DMS 273 (cell line): ENCODE measurements around the gene RSF1.
"Not testable (repeated sequence)": the region's sequence is repeated elsewhere in the genome, so short reads cannot be mapped to it uniquely, and the experiment has no call there.

Experiments used
- DNase-seq: peaks from one replicate; lab custom pipeline; 2025; ENCODE audit not compliant: unreplicated experiment; lab: John Stamatoyannopoulos, UW

RSF1 gene

GRCh38 chr11:77633926-77634325 lies 186.6 kb downstream of the RSF1 start:
- not testable (repeated sequence) for DNase-seq

- no peak for DNase-seq
These were observed 190.3 kb downstream of the RSF1 start for GRCh38 chr11:77630157-77630710.

DNA sequence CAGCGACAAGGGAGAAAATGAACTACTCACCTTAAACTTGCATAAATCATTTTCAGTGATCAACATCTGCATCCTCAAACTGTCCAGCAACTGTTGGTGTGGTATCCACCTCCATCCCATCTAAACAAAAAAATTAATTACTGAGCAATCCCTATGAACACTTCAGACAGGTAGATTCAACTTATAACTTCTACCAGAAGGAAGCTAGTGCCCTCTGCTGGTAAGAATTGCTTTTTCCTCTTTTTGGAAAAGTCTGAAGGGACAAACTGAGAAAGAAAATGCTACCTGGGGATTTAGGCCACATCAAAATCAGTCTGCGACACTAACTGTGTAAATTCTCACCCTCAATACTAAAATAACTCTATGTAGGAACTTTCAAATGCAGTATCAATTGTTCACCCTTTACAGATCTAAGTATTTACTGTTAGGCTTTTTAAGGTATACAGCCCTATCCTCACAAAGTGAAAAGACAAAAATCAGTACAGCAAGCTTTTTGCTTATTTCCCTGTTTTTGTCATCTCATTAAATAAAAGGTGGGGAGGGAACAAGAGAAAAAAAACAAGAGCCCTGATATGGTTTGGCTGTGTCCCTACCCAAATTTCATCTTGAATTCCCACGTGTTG lies 200.8 kb downstream of the RSF1 start:
- peak; percentile 72 for DNase-seq

- DNase-seq, result no peak
These were observed 202.6 kb downstream of the RSF1 start for GRCh38 chr11:77617892-77618291.

DNA sequence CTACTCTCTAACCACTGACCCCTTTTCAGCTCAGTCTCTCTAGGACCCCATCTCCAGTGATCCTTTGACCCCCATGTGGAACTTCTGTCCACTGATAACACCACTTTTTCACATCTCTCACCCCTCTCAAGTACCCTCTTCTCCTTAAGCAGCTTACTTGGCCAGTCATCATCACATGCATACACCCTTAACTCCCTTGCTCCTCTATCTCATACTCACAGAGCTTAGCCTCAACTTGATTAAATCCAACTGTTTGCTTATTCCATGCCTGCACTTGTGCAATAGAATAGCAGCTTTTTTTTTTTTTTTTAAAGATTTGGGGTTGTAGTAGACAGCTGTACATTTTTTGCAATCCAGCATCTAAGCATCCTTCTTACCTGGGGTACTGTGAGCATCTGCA lies 208.6 kb downstream of the RSF1 start:
- no peak for DNase-seq
